ENCODE results near the gene MXRA8. TPM values are rescaled to one million over a fixed set of nuclear protein-coding genes. Genes with fewer than 3 reads are reported as not detected.

Gene MXRA8
- total and polyA plus RNA-seq, 9 of the 15 experiments (the other 6 are each of a cell fraction or from before 2014, with no cell fraction given), result 0.66 to 11.3 (median 6.3) TPM

DNA sequence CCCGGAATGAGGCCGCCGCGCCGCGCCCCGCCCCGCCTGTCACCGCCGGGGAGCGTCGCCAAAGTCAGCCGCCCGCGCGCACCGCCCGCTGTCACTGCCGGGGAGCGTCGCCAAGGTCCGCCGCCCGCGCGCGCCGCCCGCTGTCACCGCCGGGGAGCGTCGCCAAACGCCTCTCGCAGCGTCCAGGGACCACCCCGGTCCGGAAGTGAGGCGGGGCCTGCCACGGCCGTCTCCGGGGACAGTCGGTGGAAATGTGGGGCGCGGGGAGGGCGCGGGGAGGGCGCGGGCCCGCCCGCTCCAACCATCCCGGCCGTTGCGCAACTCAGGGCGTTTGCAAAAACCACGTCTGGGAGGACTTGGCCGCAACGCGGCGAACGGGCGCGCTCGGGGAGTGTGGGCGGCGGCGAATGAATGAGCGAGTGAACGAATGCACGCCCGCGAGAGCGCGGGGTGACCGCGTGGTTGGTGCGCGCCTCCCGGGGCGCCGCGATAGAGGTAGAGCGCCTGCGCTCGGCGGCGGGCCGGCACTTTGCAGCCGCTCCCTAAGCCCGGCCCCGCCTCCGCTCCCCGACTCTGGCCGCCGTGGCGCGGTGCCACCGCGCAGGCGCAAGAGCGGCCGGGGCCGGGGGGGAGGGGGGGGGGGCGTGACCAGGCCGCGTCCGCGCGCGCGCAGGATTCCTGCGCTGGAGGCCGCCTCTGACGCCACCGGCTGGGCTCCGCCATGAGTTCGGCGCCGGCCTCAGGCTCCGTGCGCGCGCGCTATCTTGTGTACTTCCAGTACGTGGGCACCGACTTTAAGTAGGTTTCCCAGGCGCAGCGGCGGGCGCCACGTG lies 50.2 kb downstream of the MXRA8 start, which contains the start of the genes ACAP3 and PUSL1 (continued):
- TF ChIP-seq CHCHD3 (CRISPR knock-in tag; IDR thresholded peaks at IDR 0.05), result no peak
- TF ChIP-seq KDM4B (IDR thresholded peaks at IDR 0.05; ENCODE audit: borderline replicate concordance in 2 of 2, low read depth in 1 of 2), result no peak
- peak; percentile 26 for TF ChIP-seq DACH1 (IDR thresholded peaks at IDR 0.05; ENCODE audit: partially characterized antibody)
- no peak for TF ChIP-seq ZNF165 (CRISPR knock-in tag; IDR thresholded peaks at IDR 0.05; ENCODE audit: borderline replicate concordance)
- no peak for TF ChIP-seq THRAP3 (IDR thresholded peaks at IDR 0.05; ENCODE audit: borderline replicate concordance)
- no peak for TF ChIP-seq MED1 (CRISPR knock-in tag; IDR thresholded peaks at IDR 0.05; ENCODE audit: borderline replicate concordance)
- TF ChIP-seq SRSF1 (IDR thresholded peaks at IDR 0.05; ENCODE audit: low read depth, low read length), result peak; percentile 70; the same call in 1 of the 2 replicates
- TF ChIP-seq NRF1 (conservative IDR thresholded peaks at IDR 0.05 in 1 of 2, IDR thresholded peaks at IDR 0.05 in 1 of 2), result peak; percentile 92 to 93
- TF ChIP-seq MEIS2 (IDR thresholded peaks at IDR 0.05; ENCODE audit: partially characterized antibody), result peak; percentile 68
- TF ChIP-seq TCF7L2 (IDR thresholded peaks at IDR 0.05; ENCODE audit: low read depth, low read length), result no peak
- TF ChIP-seq RBBP5 (IDR thresholded peaks at IDR 0.05; ENCODE audit: borderline replicate concordance, insufficient read depth, low read length, poor library complexity, severe bottlenecking), result peak; percentile 87
- no peak for TF ChIP-seq GABPB2 (CRISPR knock-in tag; conservative IDR thresholded peaks at IDR 0.05)
- TF ChIP-seq, protein P1, sequence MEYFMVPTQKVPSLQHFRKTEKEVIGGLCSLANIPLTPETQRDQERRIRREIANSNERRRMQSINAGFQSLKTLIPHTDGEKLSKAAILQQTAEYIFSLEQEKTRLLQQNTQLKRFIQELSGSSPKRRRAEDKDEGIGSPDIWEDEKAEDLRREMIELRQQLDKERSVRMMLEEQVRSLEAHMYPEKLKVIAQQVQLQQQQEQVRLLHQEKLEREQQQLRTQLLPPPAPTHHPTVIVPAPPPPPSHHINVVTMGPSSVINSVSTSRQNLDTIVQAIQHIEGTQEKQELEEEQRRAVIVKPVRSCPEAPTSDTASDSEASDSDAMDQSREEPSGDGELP (CRISPR knock-in tag; IDR thresholded peaks at IDR 0.05; ENCODE audit: borderline replicate concordance), result peak; percentile 63; the same call in 1 of the 2 replicates
- TF ChIP-seq FOXM1 (IDR thresholded peaks at IDR 0.05; ENCODE audit: low read depth), result no peak
- TF ChIP-seq FOXM1 (CRISPR knock-in tag; IDR thresholded peaks at IDR 0.05; ENCODE audit: low read depth), result no peak; the same call in 1 of the 2 replicates
- TF ChIP-seq, protein P2, sequence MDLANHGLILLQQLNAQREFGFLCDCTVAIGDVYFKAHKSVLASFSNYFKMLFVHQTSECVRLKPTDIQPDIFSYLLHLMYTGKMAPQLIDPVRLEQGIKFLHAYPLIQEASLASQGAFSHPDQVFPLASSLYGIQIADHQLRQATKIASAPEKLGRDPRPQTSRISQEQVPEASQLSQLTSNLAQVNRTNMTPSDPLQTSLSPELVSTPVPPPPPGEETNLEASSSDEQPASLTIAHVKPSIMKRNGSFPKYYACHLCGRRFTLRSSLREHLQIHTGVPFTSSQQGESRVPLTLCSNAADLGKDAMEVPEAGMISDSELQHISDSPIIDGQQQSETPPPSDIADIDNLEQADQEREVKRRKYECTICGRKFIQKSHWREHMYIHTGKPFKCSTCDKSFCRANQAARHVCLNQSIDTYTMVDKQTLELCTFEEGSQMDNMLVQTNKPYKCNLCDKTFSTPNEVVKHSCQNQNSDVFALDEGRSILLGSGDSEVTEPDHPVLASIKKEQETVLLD (IDR thresholded peaks at IDR 0.05), result no peak
- no peak for TF ChIP-seq HLTF (IDR thresholded peaks at IDR 0.05)
- TF ChIP-seq, protein P3, sequence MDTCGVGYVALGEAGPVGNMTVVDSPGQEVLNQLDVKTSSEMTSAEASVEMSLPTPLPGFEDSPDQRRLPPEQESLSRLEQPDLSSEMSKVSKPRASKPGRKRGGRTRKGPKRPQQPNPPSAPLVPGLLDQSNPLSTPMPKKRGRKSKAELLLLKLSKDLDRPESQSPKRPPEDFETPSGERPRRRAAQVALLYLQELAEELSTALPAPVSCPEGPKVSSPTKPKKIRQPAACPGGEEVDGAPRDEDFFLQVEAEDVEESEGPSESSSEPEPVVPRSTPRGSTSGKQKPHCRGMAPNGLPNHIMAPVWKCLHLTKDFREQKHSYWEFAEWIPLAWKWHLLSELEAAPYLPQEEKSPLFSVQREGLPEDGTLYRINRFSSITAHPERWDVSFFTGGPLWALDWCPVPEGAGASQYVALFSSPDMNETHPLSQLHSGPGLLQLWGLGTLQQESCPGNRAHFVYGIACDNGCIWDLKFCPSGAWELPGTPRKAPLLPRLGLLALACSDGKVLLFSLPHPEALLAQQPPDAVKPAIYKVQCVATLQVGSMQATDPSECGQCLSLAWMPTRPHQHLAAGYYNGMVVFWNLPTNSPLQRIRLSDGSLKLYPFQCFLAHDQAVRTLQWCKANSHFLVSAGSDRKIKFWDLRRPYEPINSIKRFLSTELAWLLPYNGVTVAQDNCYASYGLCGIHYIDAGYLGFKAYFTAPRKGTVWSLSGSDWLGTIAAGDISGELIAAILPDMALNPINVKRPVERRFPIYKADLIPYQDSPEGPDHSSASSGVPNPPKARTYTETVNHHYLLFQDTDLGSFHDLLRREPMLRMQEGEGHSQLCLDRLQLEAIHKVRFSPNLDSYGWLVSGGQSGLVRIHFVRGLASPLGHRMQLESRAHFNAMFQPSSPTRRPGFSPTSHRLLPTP (IDR thresholded peaks at IDR 0.05; ENCODE audit: borderline replicate concordance, extremely low read depth, insufficient read length), result peak; percentile 31
- 0 out of 2 replicates have a peak, but pooled peaks have one; percentile 11 for TF ChIP-seq HNRNPL (IDR thresholded peaks at IDR 0.05; ENCODE audit: low read depth, low read length)
- TF ChIP-seq, protein P4, sequence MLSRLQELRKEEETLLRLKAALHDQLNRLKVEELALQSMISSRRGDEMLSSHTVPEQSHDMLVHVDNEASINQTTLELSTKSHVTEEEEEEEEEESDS (CRISPR knock-in tag; IDR thresholded peaks at IDR 0.05), result no peak
- TF ChIP-seq ZBTB7A (IDR thresholded peaks at IDR 0.05; ENCODE audit: borderline replicate concordance, control insufficient read depth, low read depth, low read length), result 0 out of 2 replicates have a peak, but pooled peaks have one; percentile 66
- TF ChIP-seq HIVEP1 (CRISPR knock-in tag; IDR thresholded peaks at IDR 0.05), result no peak
